ENCODE measurements around the gene ADAM19.
A peak's percentile ranks its signal among the peaks of the same experiment; 100 is the strongest.

The ADAM19 gene

GRCh38 chr5:157540707-157541446 lies 34.7 kb downstream of the ADAM19 start:
- DNase-seq, result peak; percentile 72

- DNase-seq, result no peak
These were observed 35.5 kb downstream of the ADAM19 start for GRCh38 chr5:157540124-157540523.

- no peak for DNase-seq
These were observed 36.0 kb downstream of the ADAM19 start for GRCh38 chr5:157539503-157540022.

- DNase-seq, result no peak
These were observed 37.3 kb downstream of the ADAM19 start for GRCh38 chr5:157538311-157538710.

- DNase-seq, result peak; percentile 59
These were observed 40.3 kb downstream of the ADAM19 start for GRCh38 chr5:157535042-157535865.

GRCh38 chr5:157533011-157533481 lies 42.5 kb downstream of the ADAM19 start:
- DNase-seq, result no peak

GRCh38 chr5:157532022-157532421 lies 43.6 kb downstream of the ADAM19 start:
- no peak for DNase-seq

GRCh38 chr5:157530226-157530972 lies 45.2 kb downstream of the ADAM19 start:
- no peak for DNase-seq

GRCh38 chr5:157529002-157529401 lies 46.6 kb downstream of the ADAM19 start:
- DNase-seq, result no peak

- DNase-seq, result no peak
These were observed 47.4 kb downstream of the ADAM19 start for GRCh38 chr5:157528036-157528632.

- no peak for DNase-seq
These were observed 50.7 kb downstream of the ADAM19 start for GRCh38 chr5:157524887-157525286.

GRCh38 chr5:157523976-157524375 lies 51.6 kb downstream of the ADAM19 start:
- DNase-seq, result peak; percentile 22

GRCh38 chr5:157521704-157522029 lies 53.9 kb downstream of the ADAM19 start:
- DNase-seq, result no peak

GRCh38 chr5:157520911-157521703 lies 54.5 kb downstream of the ADAM19 start:
- DNase-seq, result peak; percentile 28

- DNase-seq, result no peak
These were observed 55.9 kb downstream of the ADAM19 start for GRCh38 chr5:157519579-157520253.

GRCh38 chr5:157518963-157519362 lies 56.6 kb downstream of the ADAM19 start:
- DNase-seq, result no peak

- peak; percentile 95 for DNase-seq
These were observed 58.8 kb downstream of the ADAM19 start for GRCh38 chr5:157516626-157517325.

- peak; percentile 93 for DNase-seq
These were observed 59.6 kb downstream of the ADAM19 start for GRCh38 chr5:157516006-157516405.

GRCh38 chr5:157514974-157515373 lies 60.6 kb downstream of the ADAM19 start:
- DNase-seq, result no peak

GRCh38 chr5:157513182-157513581 lies 62.4 kb downstream of the ADAM19 start:
- DNase-seq, result no peak
